ENCODE results near the gene SEC23B.

- TF ChIP-seq POLR2AphosphoS5 (IDR thresholded peaks at IDR 0.05; ENCODE audit: low read depth, low read length): peak; percentile 99
- peak; percentile 83 for TF ChIP-seq SUZ12 (IDR thresholded peaks at IDR 0.05; ENCODE audit: low read depth, low read length)
Observed at GRCh38 chr20:18496740-18497592, 10.8 kb upstream of the SEC23B start, which contains the start of gene RBBP9.
